ENCODE data around the gene TMUB1.

GRCh38 chr7:151078233-151079040, 4.9 kb downstream of the TMUB1 start:
- TF ChIP-seq CTCF (IDR thresholded peaks at IDR 0.05) = no peak
- no peak for TF ChIP-seq EZH2 (IDR thresholded peaks at IDR 0.05; ENCODE audit: borderline replicate concordance, insufficient read depth, low read depth, low read length, poor library complexity, severe bottlenecking)

All from B cell (primary cell).